ENCODE data around the gene EPHA6.

DNA sequence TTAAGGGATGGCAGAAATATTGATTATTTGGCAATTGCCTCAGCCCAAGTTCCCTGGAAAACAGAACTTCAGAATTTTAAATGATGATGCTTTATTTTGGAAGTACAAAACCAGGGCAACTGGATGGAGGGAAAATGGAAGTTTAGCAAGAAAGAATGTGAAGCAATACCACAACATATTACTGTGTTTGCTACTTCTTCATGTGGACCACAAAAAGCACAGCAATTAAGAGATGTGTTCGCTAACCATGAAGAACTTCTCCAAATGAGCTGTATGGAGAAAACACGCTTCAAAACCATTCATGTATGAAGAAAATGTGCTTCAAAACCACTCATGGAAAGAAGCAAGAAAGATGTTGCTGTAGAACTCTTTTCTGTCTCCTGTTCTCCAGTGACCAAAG lies 885.5 kb downstream of the EPHA6 start:
- no peak for TF ChIP-seq POLR2AphosphoS5 (IDR thresholded peaks at IDR 0.05; ENCODE audit: low read length)
- TF ChIP-seq, protein P1, sequence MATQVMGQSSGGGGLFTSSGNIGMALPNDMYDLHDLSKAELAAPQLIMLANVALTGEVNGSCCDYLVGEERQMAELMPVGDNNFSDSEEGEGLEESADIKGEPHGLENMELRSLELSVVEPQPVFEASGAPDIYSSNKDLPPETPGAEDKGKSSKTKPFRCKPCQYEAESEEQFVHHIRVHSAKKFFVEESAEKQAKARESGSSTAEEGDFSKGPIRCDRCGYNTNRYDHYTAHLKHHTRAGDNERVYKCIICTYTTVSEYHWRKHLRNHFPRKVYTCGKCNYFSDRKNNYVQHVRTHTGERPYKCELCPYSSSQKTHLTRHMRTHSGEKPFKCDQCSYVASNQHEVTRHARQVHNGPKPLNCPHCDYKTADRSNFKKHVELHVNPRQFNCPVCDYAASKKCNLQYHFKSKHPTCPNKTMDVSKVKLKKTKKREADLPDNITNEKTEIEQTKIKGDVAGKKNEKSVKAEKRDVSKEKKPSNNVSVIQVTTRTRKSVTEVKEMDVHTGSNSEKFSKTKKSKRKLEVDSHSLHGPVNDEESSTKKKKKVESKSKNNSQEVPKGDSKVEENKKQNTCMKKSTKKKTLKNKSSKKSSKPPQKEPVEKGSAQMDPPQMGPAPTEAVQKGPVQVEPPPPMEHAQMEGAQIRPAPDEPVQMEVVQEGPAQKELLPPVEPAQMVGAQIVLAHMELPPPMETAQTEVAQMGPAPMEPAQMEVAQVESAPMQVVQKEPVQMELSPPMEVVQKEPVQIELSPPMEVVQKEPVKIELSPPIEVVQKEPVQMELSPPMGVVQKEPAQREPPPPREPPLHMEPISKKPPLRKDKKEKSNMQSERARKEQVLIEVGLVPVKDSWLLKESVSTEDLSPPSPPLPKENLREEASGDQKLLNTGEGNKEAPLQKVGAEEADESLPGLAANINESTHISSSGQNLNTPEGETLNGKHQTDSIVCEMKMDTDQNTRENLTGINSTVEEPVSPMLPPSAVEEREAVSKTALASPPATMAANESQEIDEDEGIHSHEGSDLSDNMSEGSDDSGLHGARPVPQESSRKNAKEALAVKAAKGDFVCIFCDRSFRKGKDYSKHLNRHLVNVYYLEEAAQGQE (IDR thresholded peaks at IDR 0.05; ENCODE audit: low read depth, low read length) = no peak
- no peak for TF ChIP-seq KDM1A (IDR thresholded peaks at IDR 0.05; ENCODE audit: borderline replicate concordance)
- no peak for TF ChIP-seq EZH2 (IDR thresholded peaks at IDR 0.05; ENCODE audit: borderline replicate concordance, control insufficient read depth, low read depth, low read length)
- TF ChIP-seq, protein P2, sequence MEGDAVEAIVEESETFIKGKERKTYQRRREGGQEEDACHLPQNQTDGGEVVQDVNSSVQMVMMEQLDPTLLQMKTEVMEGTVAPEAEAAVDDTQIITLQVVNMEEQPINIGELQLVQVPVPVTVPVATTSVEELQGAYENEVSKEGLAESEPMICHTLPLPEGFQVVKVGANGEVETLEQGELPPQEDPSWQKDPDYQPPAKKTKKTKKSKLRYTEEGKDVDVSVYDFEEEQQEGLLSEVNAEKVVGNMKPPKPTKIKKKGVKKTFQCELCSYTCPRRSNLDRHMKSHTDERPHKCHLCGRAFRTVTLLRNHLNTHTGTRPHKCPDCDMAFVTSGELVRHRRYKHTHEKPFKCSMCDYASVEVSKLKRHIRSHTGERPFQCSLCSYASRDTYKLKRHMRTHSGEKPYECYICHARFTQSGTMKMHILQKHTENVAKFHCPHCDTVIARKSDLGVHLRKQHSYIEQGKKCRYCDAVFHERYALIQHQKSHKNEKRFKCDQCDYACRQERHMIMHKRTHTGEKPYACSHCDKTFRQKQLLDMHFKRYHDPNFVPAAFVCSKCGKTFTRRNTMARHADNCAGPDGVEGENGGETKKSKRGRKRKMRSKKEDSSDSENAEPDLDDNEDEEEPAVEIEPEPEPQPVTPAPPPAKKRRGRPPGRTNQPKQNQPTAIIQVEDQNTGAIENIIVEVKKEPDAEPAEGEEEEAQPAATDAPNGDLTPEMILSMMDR (IDR thresholded peaks at IDR 0.05 in 2 of 3, conservative IDR thresholded peaks at IDR 0.05 in 1 of 3; ENCODE audit: control insufficient read depth in 2 of 3, extremely low read depth in 1 of 3, insufficient read depth in 1 of 3, low read depth in 3 of 3, low read length in 3 of 3) = no peak
- TF ChIP-seq MEF2A (IDR thresholded peaks at IDR 0.05; ENCODE audit: insufficient read depth, low read depth, low read length) = no peak
- TF ChIP-seq HCFC1 (IDR thresholded peaks at IDR 0.05; ENCODE audit: low read length) = no peak
- TF ChIP-seq, protein P3, sequence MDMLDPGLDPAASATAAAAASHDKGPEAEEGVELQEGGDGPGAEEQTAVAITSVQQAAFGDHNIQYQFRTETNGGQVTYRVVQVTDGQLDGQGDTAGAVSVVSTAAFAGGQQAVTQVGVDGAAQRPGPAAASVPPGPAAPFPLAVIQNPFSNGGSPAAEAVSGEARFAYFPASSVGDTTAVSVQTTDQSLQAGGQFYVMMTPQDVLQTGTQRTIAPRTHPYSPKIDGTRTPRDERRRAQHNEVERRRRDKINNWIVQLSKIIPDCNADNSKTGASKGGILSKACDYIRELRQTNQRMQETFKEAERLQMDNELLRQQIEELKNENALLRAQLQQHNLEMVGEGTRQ (IDR thresholded peaks at IDR 0.05; ENCODE audit: borderline replicate concordance, low read depth, low read length) = no peak
- TF ChIP-seq, protein P4, sequence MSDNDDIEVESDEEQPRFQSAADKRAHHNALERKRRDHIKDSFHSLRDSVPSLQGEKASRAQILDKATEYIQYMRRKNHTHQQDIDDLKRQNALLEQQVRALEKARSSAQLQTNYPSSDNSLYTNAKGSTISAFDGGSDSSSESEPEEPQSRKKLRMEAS (IDR thresholded peaks at IDR 0.05; ENCODE audit: low read depth, low read length) = no peak
- no peak for TF ChIP-seq ZNF274 (IDR thresholded peaks at IDR 0.05; ENCODE audit: insufficient read depth, insufficient read length)

Data from GM12878 (cell line).